Stimulated activated CD4-positive, alpha-beta T cell treated with anti-CD3 and anti-CD28 coated beads, Interleukin-2, amount 100 ng/mL, for 4 hours (primary cell): ENCODE results near the gene HLCS.

ENCODE experiments used
- DNase-seq: peaks from one replicate; pipeline ENCODE4 v3.0.0-alpha.2; 2020; ENCODE audit warnings: low read depth

HLCS gene

GRCh38 chr21:36702622-36702968, 263.9 kb downstream of the HLCS start:
- no peak for DNase-seq

- DNase-seq, result no peak
These were observed 264.5 kb downstream of the HLCS start for GRCh38 chr21:36701756-36702621.

DNA sequence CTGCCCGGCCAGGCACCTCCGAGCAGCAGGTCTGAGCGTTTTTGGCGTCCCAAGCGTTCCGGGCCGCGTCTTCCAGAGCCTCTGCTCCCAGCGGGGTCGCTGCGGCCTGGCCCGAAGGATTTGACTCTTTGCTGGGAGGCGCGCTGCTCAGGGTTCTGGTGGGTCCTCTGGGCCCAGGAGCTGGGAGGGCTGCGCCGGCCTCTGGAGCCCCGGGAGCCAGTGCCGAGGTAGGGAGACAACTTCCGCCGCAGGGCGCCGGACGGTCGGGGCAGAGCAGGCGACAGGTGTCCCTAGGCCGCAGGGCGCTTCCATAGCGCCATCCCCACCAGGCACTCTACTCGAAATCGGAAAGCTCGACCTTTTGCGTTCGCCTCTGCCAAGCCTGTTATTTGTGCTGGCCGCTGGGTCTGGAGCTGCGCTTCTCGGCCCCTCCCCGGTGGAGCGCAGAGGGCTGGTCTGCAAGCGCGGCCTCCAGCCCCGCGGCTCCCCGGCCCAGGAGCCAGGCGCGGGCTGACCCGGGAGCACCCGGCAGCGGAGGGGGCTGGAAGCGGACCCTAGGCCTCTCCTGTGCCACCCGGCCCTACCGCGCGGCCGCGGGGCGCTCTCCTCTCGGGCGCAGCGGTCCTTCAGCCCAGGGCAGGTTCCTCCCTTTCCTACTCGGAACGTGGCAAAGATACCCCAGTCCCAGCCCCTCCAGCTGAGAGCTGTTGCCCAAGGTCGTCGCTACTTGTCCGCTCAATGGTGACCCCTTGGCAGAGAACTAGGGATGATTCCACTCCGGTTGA, 265.3 kb downstream of the HLCS start:
- DNase-seq, result no peak
